Rectal smooth muscle tissue (tissue), 1 donor: ENCODE results near the gene PRSS12.

Experiments
- H3K27ac ChIP-seq: one replicate; pipeline ENCODE4 v1.7.0; 2013; ENCODE audit warnings: low read depth, low read length, inconsistent platforms
- H3K27me3 ChIP-seq: one replicate; pipeline ENCODE4 v1.7.0; 2013; ENCODE audit warnings: low read length; ENCODE audit not compliant: control insufficient read depth, insufficient read depth
- H3K36me3 ChIP-seq: one replicate; pipeline ENCODE4 v1.7.0; 2013; ENCODE audit warnings: low read length; ENCODE audit not compliant: control insufficient read depth, insufficient read depth
- H3K4me1 ChIP-seq: one replicate; pipeline ENCODE4 v1.7.0; 2013; ENCODE audit warnings: low read length; ENCODE audit not compliant: control insufficient read depth, insufficient read depth
- H3K4me3 ChIP-seq: one replicate; pipeline ENCODE4 v1.7.0; 2013; ENCODE audit warnings: low read length
- H3K9ac ChIP-seq: one replicate; pipeline ENCODE4 v1.7.0; 2013; ENCODE audit warnings: low read length

Gene PRSS12

GRCh38 chr4:118353534-118354030 lies 779 bp upstream of the PRSS12 start:
- Histone ChIP-seq H3K4me1 (peaks cover 5% of the 10 kb centered on the region), H3K36me3 (no peaks in the 10 kb centered on the region), H3K27ac (no peak overlapping the region), H3K4me3 (peak overlapping the region; percentile 64), H3K27me3 (peaks cover 6% of the 10 kb centered on the region), H3K9ac (no peak overlapping the region)

- peaks cover 6% of the 10 kb centered on the region for H3K27me3 ChIP-seq
- peak overlapping the region; percentile 50 for H3K4me3 ChIP-seq
- H3K4me1 ChIP-seq = peaks cover 5% of the 10 kb centered on the region
- H3K36me3 ChIP-seq = no peaks in the 10 kb centered on the region
- no peak overlapping the region for H3K9ac ChIP-seq
- no peak overlapping the region for H3K27ac ChIP-seq
Measured at GRCh38 chr4:118351851-118352827, 664 bp downstream of the PRSS12 start.

GRCh38 chr4:118350961-118351360 lies 1.8 kb downstream of the PRSS12 start:
- H3K4me3 ChIP-seq = no peak overlapping the region
- no peak overlapping the region for H3K9ac ChIP-seq
- no peaks in the 10 kb centered on the region for H3K36me3 ChIP-seq
- peaks cover 6% of the 10 kb centered on the region for H3K27me3 ChIP-seq
- no peak overlapping the region for H3K27ac ChIP-seq
- peaks cover 5% of the 10 kb centered on the region for H3K4me1 ChIP-seq

GRCh38 chr4:118348886-118349285 lies 3.9 kb downstream of the PRSS12 start:
- Histone ChIP-seq H3K4me1 (peaks cover 5% of the 10 kb centered on the region), H3K4me3 (no peak overlapping the region), H3K36me3 (no peaks in the 10 kb centered on the region), H3K27ac (no peak overlapping the region), H3K27me3 (peaks cover 6% of the 10 kb centered on the region), H3K9ac (no peak overlapping the region)

GRCh38 chr4:118346495-118346894 lies 6.3 kb downstream of the PRSS12 start:
- no peak overlapping the region for H3K4me3 ChIP-seq
- no peaks in the 10 kb centered on the region for H3K27me3 ChIP-seq
- H3K36me3 ChIP-seq = no peaks in the 10 kb centered on the region
- no peak overlapping the region for H3K9ac ChIP-seq
- H3K27ac ChIP-seq = no peak overlapping the region
- no peaks in the 10 kb centered on the region for H3K4me1 ChIP-seq

GRCh38 chr4:118345813-118346212 lies 7.0 kb downstream of the PRSS12 start:
- H3K9ac ChIP-seq = no peak overlapping the region
- no peaks in the 10 kb centered on the region for H3K36me3 ChIP-seq
- H3K4me3 ChIP-seq = no peak overlapping the region
- H3K27ac ChIP-seq = no peak overlapping the region
- no peaks in the 10 kb centered on the region for H3K27me3 ChIP-seq
- no peaks in the 10 kb centered on the region for H3K4me1 ChIP-seq

GRCh38 chr4:118344801-118345200 lies 8.0 kb downstream of the PRSS12 start:
- no peak overlapping the region for H3K4me3 ChIP-seq
- H3K9ac ChIP-seq = no peak overlapping the region
- H3K4me1 ChIP-seq = no peaks in the 10 kb centered on the region
- H3K36me3 ChIP-seq = no peaks in the 10 kb centered on the region
- H3K27me3 ChIP-seq = no peaks in the 10 kb centered on the region
- no peak overlapping the region for H3K27ac ChIP-seq

GRCh38 chr4:118343501-118343900 lies 9.3 kb downstream of the PRSS12 start:
- H3K4me3 ChIP-seq = no peak overlapping the region
- H3K9ac ChIP-seq = no peak overlapping the region
- H3K27me3 ChIP-seq = no peaks in the 10 kb centered on the region
- no peak overlapping the region for H3K27ac ChIP-seq
- no peaks in the 10 kb centered on the region for H3K4me1 ChIP-seq
- no peaks in the 10 kb centered on the region for H3K36me3 ChIP-seq

GRCh38 chr4:118340109-118340508 lies 12.7 kb downstream of the PRSS12 start:
- H3K36me3 ChIP-seq = no peaks in the 10 kb centered on the region
- H3K27me3 ChIP-seq = no peaks in the 10 kb centered on the region
- no peaks in the 10 kb centered on the region for H3K4me1 ChIP-seq
- no peak overlapping the region for H3K9ac ChIP-seq
- no peak overlapping the region for H3K4me3 ChIP-seq
- no peak overlapping the region for H3K27ac ChIP-seq

- Histone ChIP-seq H3K4me1 (no peaks in the 10 kb centered on the region), H3K27ac (no peak overlapping the region), H3K9ac (no peak overlapping the region), H3K36me3 (no peaks in the 10 kb centered on the region), H3K27me3 (no peaks in the 10 kb centered on the region), H3K4me3 (no peak overlapping the region)
Measured at GRCh38 chr4:118338981-118339765, 13.6 kb downstream of the PRSS12 start.

GRCh38 chr4:118338518-118338917 lies 14.3 kb downstream of the PRSS12 start:
- Histone ChIP-seq H3K9ac (no peak overlapping the region), H3K27me3 (no peaks in the 10 kb centered on the region), H3K27ac (no peak overlapping the region), H3K36me3 (no peaks in the 10 kb centered on the region), H3K4me1 (no peaks in the 10 kb centered on the region), H3K4me3 (no peak overlapping the region)

- H3K27ac ChIP-seq = no peak overlapping the region
- H3K4me1 ChIP-seq = no peaks in the 10 kb centered on the region
- H3K36me3 ChIP-seq = no peaks in the 10 kb centered on the region
- H3K4me3 ChIP-seq = no peak overlapping the region
- no peaks in the 10 kb centered on the region for H3K27me3 ChIP-seq
- no peak overlapping the region for H3K9ac ChIP-seq
Measured at GRCh38 chr4:118337954-118338353, 14.8 kb downstream of the PRSS12 start.
